ENCODE data around the gene GARIN5A.

DNA sequence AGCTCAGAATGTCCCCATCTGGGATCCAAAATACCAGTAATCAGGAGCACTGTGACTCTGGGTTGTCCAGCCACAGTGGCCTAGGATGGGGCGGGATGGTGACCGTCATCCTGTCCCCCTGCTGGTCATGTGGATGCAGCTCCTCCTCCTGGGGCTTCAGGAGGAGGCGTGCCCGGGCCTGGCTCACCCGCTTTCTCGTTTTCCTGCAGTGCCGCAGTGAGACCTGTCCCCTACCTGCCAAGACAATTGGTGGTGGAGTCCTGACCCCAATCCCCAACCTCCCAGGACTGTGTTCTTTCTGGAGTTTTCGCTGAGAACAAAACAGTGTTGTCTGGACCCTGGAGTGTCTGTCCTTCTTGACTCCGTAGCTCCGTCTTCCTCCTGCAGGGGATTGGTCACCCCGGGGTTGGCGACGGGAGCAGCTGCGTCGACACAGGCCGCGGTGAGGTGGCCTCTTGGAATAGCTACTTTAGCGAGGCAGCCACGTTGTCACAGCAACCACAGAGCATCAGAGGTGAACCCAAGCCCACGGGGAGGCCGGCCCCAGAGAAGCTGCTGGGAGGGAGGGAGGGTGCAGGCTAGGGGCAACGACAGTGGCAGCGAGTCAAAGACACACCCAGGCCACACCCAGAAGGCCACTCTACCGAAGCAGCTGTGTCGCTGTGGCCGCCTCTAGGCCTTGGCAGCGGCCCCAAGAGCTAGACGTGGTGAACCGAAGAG, 10.5 kb downstream of the GARIN5A start:
- TF ChIP-seq POLR2A (IDR thresholded peaks at IDR 0.05): no peak
- TF ChIP-seq, protein P1, sequence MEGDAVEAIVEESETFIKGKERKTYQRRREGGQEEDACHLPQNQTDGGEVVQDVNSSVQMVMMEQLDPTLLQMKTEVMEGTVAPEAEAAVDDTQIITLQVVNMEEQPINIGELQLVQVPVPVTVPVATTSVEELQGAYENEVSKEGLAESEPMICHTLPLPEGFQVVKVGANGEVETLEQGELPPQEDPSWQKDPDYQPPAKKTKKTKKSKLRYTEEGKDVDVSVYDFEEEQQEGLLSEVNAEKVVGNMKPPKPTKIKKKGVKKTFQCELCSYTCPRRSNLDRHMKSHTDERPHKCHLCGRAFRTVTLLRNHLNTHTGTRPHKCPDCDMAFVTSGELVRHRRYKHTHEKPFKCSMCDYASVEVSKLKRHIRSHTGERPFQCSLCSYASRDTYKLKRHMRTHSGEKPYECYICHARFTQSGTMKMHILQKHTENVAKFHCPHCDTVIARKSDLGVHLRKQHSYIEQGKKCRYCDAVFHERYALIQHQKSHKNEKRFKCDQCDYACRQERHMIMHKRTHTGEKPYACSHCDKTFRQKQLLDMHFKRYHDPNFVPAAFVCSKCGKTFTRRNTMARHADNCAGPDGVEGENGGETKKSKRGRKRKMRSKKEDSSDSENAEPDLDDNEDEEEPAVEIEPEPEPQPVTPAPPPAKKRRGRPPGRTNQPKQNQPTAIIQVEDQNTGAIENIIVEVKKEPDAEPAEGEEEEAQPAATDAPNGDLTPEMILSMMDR (IDR thresholded peaks at IDR 0.05): no peak

Measured in uterus (tissue), 2 donors.